ENCODE data around the gene UGDH.

UGDH gene

DNA sequence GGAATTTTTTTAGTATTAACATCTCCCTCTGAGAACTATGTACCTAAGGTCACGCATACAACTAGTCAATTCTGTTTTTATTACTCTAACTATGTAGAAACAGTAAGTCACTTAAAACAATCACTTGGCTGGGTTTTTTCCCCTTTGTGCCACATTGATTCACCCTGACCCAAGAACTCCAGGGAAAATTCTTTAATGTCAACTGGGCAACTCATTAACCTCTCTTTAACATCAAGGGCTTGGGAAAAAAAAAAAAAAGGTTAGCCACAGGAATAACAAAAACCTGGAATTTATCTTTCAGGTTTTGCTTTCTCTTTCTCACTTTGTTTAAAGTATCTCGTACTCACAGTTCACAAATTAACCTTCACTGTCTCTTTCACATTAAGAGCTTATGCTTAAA is 76.6 kb downstream of the UGDH start:
- DNase-seq = no peak

Data from stimulated activated CD4-positive, alpha-beta T cell treated with anti-CD3 and anti-CD28 coated beads, Interleukin-4, amount 100 ng/mL, for 1 hour (primary cell).